ENCODE results near the gene COL28A1. TPM values are rescaled to one million over a fixed set of nuclear protein-coding genes. Genes with fewer than 3 reads are reported as not detected.

The COL28A1 gene
- total and polyA plus RNA-seq, 2 of the 13 experiments (the other 11 are each of a cell fraction or from before 2014, with no cell fraction given): 0.07 to 0.15 TPM

- no peak for TF ChIP-seq ZNF709 (CRISPR knock-in tag; IDR thresholded peaks at IDR 0.05)
Observed at GRCh38 chr7:7573701-7574100, 38.0 kb upstream of the COL28A1 start (continued).

GRCh38 chr7:7570584-7570983 is 34.9 kb upstream of the COL28A1 start:
- no peak for DNase-seq (ENCODE audit: low spot score)
- POLR2A ChIA-PET: interaction anchor here (1.0 kb wide), 1 partner anchor 70 kb away, joined by 3 read pairs; the partner anchor contains the start of gene UMAD1

More at GRCh38 chr7:7570584-7570983, 34.9 kb upstream of the COL28A1 start:
- FAIRE-seq: no peak
- Histone ChIP-seq H3K9me3 (ENCODE audit: low read length) (no peaks in the 10 kb centered on the region), H3K27me3 (ENCODE audit: control insufficient read depth in 1 of 2, insufficient read depth in 2 of 2, low read length in 2 of 2) (no peaks in the 10 kb centered on the region), H2AFZ (ENCODE audit: low read length) (no peak overlapping the region), H4K20me1 (ENCODE audit: insufficient read depth, low read length) (no peaks in the 10 kb centered on the region), H3K4me3 (replicated peaks in 1 of 3; ENCODE audit: insufficient read depth in 1 of 3, low read depth in 2 of 3, low read length in 3 of 3) (no peak overlapping the region), H3K4me2 (ENCODE audit: low read depth, low read length) (no peak overlapping the region), H3K27ac (ENCODE audit: extremely low read length, insufficient read depth, low read length) (no peak overlapping the region), H3K9ac (ENCODE audit: insufficient read depth, low read depth, low read length) (no peak overlapping the region), H3K36me3 (replicated peaks in 1 of 2; ENCODE audit: control insufficient read depth in 1 of 2, insufficient read depth in 2 of 2, low read length in 2 of 2) (peaks cover 2 to 21% of the 10 kb centered on the region in 2 experiments; a peak in 3 of 5 replicates), H3K79me2 (ENCODE audit: insufficient read depth, low read length) (peaks cover 49% of the 10 kb centered on the region), H3K4me1 (ENCODE audit: insufficient read depth, low read length) (peaks cover 31% of the 10 kb centered on the region)
- in situ Hi-C loops (cut with HindIII; ENCODE audit: extremely low pct_ligation_motif_present, low pct_unique_long_range_greater_than_20kb): no loop called here
- ATAC-seq: no peak
- CTCF ChIA-PET (ENCODE audit: low intra/inter-chr PET ratio, low total read pairs): no interaction called here
- no TSS peak for BruUV-seq (replicated peaks)
- intact Hi-C loops (cut with micrococcal nuclease; ENCODE audit: unreplicated experiment): no loop called here
- TF ChIP-seq ZC3H4 (CRISPR knock-in tag; IDR thresholded peaks at IDR 0.05; ENCODE audit: borderline replicate concordance): no peak
- no peak for TF ChIP-seq GFI1 (CRISPR knock-in tag; IDR thresholded peaks at IDR 0.05; ENCODE audit: borderline replicate concordance)
- TF ChIP-seq ZNF891 (CRISPR knock-in tag; IDR thresholded peaks at IDR 0.05): no peak
- no peak for TF ChIP-seq FOXA1 (IDR thresholded peaks at IDR 0.05)
- TF ChIP-seq FOXA1 (CRISPR knock-in tag; IDR thresholded peaks at IDR 0.05): no peak
- TF ChIP-seq ZNF687 (CRISPR knock-in tag; IDR thresholded peaks at IDR 0.05): no peak
- TF ChIP-seq ZMYM2 (CRISPR knock-in tag; IDR thresholded peaks at IDR 0.05): no peak
- no peak for TF ChIP-seq SCMH1 (CRISPR knock-in tag; IDR thresholded peaks at IDR 0.05; ENCODE audit: borderline replicate concordance)
- no peak for TF ChIP-seq EED (CRISPR knock-in tag; IDR thresholded peaks at IDR 0.05)
- no peak for TF ChIP-seq JUNB (CRISPR knock-in tag; IDR thresholded peaks at IDR 0.05; ENCODE audit: borderline replicate concordance)
- no peak for TF ChIP-seq ZNF20 (CRISPR knock-in tag; IDR thresholded peaks at IDR 0.05)
- 83% methylated on average over 3 of the region's 3 CpGs for WGBS (ENCODE audit: low lambda C conversion rate)

All from HepG2 (cell line).